ENCODE data around the gene TPPP.

TPPP gene

GRCh38 chr5:659496-660263 is 33.5 kb downstream of the TPPP start:
- H3K4me3 ChIP-seq (replicated peaks; ENCODE audit: low read depth, low read length): no peak overlapping the region
- TF ChIP-seq, protein P1, sequence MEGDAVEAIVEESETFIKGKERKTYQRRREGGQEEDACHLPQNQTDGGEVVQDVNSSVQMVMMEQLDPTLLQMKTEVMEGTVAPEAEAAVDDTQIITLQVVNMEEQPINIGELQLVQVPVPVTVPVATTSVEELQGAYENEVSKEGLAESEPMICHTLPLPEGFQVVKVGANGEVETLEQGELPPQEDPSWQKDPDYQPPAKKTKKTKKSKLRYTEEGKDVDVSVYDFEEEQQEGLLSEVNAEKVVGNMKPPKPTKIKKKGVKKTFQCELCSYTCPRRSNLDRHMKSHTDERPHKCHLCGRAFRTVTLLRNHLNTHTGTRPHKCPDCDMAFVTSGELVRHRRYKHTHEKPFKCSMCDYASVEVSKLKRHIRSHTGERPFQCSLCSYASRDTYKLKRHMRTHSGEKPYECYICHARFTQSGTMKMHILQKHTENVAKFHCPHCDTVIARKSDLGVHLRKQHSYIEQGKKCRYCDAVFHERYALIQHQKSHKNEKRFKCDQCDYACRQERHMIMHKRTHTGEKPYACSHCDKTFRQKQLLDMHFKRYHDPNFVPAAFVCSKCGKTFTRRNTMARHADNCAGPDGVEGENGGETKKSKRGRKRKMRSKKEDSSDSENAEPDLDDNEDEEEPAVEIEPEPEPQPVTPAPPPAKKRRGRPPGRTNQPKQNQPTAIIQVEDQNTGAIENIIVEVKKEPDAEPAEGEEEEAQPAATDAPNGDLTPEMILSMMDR (IDR thresholded peaks at IDR 0.05; ENCODE audit: low read depth, low read length, missing control alignments): no peak
- DNase-seq (ENCODE audit: extremely low read depth, low read depth): no peak

- no peak for DNase-seq (ENCODE audit: extremely low read depth, low read depth)
- TF ChIP-seq, protein P1 (IDR thresholded peaks at IDR 0.05; ENCODE audit: low read depth, low read length, missing control alignments): no peak
- no peak overlapping the region for H3K4me3 ChIP-seq (replicated peaks; ENCODE audit: low read depth, low read length)
These were observed 35.0 kb downstream of the TPPP start for GRCh38 chr5:658103-658502.

DNA sequence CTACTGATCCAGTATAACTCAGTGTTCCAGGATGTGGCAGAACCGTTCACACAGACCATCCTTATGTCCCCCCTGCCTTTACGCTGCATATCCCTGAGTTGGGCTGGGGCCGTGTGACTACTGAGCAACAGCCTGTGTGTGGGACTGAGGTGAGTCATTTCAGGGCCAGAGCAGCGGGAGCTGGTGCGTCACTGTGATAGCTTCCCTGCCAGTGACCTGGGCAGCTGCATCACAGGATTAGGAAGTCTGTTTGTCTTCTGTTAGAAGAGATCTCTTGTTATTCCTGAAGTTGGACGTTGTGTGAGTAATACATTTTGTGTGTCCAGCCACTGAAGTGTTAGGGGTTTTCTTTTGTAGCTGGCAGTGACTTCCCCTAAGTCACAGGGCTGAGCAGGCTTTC is 35.6 kb downstream of the TPPP start:
- DNase-seq (ENCODE audit: extremely low read depth, low read depth): no peak
- no peak overlapping the region for H3K4me3 ChIP-seq (replicated peaks; ENCODE audit: low read depth, low read length)
- TF ChIP-seq, protein P1 (IDR thresholded peaks at IDR 0.05; ENCODE audit: low read depth, low read length, missing control alignments): no peak

- no peak overlapping the region for H3K4me3 ChIP-seq (replicated peaks; ENCODE audit: low read depth, low read length)
- TF ChIP-seq, protein P1 (IDR thresholded peaks at IDR 0.05; ENCODE audit: low read depth, low read length, missing control alignments): no peak
- DNase-seq (ENCODE audit: extremely low read depth, low read depth): no peak
These were observed 37.7 kb downstream of the TPPP start for GRCh38 chr5:655406-655805.

DNA sequence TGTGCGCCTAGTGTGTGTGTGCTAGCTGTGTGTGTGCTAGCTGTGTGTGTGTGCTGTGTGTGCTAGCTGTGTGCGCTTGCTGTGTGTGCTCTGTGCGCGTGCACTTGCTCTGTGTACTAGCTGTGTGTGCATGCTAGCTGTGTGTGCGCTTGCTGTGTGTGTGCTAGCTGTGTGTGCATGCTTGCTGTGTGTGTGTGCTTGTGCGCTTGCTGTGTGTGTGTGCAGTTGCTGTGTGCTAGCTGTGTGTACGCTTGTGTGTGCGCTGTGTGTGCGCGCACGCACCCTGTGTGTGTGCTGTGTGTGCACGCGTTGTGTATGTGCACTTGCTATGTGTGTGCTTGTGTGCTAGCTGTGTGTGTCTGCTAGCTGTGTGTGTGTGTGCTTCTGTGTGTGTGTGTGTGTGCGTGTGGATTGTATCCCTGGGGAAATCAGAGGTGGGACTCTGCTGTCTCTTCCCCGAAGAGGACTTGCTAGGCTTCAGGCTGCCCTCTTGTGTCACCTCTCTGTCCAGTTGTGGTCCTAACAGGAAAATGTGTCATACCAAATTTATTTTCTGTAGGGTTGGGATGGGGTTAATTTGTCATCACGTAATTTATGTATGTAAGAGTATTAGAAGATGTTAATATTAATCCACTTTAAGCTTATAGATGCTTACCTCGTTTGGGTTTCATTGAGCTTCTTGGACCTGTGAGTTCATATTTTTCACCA is 38.9 kb downstream of the TPPP start:
- no peak overlapping the region for H3K4me3 ChIP-seq (replicated peaks; ENCODE audit: low read depth, low read length)
- DNase-seq (ENCODE audit: extremely low read depth, low read depth): no peak
- TF ChIP-seq, protein P1 (IDR thresholded peaks at IDR 0.05; ENCODE audit: low read depth, low read length, missing control alignments): no peak

GRCh38 chr5:652773-653350 is 40.3 kb downstream of the TPPP start:
- no peak for DNase-seq (ENCODE audit: extremely low read depth, low read depth)
- H3K4me3 ChIP-seq (replicated peaks; ENCODE audit: low read depth, low read length): no peak overlapping the region
- TF ChIP-seq, protein P1 (IDR thresholded peaks at IDR 0.05; ENCODE audit: low read depth, low read length, missing control alignments): no peak
